CD4-positive, alpha-beta T cell treated with Interferon gamma for 1 hour (primary cell): Measurements from ENCODE around the gene PLXNB3.

Source experiments
- DNase-seq: peaks from one replicate; pipeline ENCODE4 v3.0.0-alpha.2; 2020

The PLXNB3 gene

DNA sequence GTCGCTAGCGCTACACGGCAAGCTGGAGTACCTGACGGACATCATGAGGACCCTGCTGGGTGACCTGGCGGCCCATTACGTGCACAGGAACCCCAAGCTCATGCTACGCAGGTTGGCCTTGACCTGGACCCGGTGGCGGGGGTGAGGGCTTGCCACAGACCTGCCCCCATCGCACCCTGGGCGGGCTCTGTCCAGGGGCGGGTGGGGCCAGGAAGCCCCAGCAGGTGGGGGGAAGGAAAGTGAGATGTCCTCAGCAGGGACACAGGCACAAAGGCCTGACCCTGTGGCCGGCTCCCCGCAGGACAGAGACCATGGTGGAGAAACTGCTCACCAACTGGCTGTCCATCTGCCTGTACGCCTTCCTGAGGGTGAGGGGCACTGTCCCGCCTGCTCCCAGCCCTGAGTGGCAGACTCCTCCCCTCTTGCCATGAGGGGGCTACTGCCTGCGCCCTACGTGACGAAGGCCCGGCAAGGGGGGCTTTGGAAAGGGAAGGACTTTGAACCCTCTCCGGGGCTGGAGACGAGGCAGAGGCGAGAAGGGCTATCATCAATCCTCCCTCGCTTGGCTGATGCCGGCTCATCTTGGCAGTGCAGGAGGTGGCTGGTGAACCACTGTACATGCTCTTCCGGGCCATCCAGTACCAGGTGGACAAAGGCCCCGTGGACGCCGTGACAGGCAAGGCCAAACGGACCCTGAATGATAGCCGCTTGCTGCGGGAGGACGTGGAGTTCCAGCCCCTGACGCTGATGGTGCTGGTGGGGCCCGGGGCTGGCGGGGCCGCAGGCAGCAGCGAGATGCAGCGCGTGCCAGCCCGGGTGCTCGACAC, 11.5 kb downstream of the PLXNB3 start:
- DNase-seq = no peak

DNA sequence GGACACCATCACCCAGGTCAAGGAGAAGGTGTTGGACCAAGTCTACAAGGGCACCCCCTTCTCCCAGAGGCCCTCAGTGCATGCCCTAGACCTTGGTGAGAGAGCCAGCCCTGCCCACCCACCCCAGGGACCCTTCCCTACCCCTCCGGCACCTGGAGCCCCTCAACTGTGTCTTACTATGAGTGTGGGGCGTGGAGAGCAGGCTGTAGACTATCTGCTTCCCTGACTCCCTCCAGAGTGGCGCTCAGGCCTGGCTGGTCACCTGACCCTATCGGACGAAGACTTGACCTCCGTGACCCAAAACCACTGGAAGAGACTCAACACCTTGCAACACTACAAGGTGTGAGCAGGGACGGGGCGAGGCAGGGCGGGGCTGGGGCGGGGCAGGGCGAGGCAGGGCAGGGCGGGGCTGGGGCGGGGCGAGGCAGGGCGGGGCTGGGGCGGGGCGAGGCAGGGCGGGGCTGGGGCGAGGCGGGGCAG, 12.1 kb downstream of the PLXNB3 start:
- no peak for DNase-seq

DNA sequence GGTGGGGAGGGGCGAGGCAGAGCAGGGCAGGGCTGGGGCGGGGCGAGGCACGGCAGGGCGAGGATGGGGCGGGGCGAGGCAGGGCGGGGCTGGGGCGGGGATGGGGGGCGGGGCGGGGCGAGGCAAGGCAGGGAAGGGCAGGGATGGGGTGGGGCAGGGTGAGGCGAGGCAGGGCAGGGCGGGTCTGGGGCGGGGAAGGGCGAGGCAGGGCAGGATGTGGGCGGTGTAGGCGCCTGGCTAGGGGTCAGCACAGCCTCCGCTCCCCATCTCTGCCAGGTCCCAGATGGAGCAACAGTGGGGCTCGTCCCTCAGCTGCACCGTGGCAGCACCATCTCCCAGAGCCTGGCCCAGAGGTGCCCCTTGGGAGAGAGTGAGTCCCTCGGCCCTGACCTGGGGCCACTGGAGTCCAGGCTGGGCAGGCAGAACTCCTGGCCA, 12.6 kb downstream of the PLXNB3 start:
- DNase-seq = no peak

DNA sequence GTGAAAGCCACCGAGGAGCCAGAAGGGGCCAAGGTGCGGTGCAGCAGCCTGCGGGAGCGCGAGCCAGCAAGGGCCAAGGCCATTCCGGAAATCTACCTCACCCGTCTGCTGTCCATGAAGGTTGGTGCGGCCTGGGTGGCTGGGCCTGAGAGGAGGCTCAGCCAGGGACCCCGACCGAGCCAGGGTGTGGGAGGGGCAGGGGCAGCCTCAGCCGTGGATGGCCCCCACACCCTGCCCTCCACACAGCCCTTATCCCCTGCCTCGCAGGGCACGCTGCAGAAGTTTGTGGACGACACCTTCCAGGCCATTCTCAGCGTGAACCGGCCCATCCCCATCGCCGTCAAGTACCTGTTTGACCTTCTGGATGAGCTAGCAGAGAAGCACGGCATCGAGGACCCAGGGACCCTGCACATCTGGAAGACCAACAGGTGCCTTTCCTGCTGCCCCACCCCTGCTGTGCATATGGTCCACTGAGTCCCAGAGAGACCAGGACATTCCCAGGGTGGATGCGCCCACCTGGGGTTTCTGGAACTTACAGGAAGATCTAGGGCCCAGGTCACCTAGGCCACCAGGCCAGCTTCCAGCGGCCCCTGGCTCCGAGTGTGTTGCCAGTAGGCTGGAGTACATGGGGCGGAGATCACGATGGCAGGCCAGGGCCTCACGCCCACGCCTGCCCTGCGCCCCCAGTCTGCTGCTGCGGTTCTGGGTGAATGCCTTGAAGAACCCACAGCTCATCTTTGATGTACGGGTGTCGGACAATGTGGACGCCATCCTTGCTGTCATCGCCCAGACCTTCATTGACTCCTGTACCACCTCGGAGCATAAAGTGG, 13.4 kb downstream of the PLXNB3 start:
- no peak for DNase-seq

DNA sequence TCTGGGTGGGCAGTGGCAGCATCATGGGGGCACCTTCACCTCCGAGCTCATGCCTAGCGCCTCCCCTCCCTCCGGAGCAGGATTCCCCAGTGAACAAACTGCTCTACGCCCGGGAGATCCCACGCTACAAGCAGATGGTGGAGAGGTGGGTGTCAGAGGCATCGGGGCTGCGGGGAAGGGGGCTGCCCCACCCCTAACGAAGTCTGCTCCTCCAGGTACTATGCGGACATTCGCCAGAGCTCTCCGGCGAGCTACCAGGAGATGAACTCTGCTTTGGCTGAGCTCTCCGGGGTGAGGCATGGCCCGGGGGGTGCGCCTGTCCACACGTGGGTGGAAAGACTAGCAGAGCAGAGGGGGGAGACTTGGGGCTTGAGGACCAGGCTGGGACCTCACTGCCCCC, 14.1 kb downstream of the PLXNB3 start:
- no peak for DNase-seq

DNA sequence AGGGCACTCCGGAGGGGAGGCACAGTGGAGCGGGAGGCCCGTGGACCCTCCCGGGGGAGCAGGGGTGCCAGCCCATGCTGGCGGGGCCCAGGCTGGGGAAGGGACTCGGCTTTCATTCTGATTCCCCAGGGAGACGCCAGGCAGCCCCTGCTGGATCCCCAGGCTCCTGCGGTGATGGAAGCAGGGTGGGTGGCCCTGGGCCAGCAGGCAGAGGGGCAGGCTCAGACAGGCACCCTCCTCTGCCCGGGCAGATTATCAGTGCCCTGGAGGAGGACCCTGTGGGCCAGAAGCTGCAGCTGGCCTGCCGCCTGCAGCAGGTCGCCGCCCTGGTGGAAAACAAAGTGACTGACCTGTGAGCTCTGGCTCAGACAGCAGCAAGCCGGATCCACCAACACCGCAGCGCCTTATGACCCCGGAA, 14.6 kb downstream of the PLXNB3 start:
- no peak for DNase-seq

DNA sequence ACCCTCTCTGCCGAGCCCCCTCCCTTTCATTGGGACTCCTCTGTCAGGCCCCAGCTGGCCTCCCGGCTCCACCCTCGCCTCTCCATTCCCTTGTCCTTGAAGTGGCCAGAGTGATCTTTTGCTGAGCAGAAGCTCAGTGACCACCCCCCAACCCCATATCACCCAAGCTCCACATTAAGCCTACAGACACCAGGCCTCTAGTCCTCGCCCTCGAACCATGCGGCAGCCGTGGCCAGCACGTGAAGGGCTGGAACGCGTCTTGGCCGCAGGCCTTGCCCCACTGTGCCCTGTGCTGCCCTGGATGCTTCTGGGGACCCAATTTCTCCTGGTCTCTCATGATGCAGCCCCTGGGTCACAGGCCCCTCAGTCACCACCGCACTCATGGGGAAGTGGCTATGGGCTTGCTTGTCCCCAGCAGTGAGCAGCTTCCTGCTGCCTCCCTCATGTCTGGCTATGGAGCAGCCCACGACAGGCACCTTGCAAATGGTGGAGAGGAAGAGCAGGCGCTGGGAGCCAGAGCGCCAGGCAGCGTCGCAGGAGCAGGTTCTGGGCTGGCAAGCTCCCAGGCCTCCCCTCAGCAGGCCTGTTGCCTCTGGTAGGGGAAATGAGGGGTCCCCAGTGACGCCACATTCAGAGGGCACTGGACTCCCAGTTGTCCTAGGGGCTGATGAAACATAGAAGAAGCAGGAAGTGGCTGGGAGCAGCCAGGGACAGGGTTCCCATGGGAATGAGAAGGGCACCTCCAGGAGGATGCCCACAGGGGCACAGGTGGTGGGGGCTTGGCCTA, 16.0 kb downstream of the PLXNB3 start:
- DNase-seq = no peak

DNA sequence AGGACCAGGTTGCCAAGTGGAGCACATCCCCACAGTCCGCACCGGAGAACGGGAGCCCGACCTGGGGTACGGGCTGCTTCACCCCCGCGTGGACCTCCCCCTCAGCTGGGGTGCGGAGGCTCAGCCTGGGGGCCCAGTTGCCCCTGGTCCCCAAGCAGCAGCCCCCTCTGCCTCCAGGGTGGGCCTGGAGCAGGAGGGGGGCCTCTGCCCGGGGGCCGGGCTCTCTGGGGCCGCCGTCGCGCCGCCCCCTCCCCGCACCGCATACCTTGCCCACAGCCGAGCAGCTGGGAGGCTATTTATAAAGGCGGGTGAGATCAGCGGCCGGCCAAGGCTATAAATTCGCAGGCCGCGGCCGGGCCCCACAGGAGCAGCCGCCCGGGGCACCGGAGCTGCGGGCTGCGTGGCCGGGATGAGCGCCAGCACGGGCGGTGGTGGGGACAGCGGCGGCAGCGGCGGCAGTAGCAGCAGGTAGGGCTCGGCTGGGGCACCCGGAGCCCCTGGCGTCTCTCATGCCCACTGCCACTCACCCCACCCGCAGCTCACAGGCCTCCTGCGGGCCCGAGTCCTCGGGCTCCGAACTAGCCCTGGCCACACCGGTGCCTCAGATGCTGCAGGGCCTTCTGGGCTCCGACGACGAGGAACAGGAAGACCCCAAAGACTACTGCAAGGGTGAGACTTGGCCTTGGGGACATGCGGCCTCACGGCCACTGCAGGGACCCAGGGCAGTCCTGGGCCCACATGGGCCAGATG, 16.8 kb downstream of the PLXNB3 start, which contains the start of gene SRPK3:
TSS of gene SRPK3 (plus strand) at position 364 of the 750 bp plus-strand sequence. CDS start at position 410, 46 bp downstream.
- no peak for DNase-seq

DNA sequence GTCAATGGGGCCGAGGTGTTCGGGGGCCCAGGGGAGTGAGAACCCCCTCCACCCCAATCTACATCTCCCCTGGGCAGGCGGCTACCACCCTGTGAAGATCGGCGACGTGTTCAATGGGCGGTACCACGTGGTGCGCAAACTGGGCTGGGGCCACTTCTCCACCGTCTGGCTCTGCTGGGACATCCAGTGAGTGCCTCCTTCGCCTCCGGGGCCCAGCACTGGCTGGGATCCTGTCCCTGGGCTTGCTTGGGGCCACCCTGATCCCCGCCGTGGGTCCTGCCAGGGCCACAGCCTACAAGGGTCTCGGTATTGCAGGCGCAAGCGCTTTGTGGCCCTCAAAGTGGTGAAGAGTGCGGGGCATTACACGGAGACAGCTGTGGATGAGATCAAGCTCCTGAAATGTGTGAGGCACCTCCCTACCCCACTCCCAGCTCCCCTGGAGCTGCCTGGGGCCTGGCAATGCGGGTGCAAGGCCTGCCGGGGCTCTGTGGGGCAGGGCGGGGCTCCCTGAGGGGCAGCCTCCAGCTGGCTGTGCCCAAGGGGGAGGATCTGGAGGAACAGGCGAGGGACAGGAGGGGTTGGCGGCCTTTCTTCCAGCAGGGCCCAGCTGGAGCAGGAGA, 17.5 kb downstream of the PLXNB3 start:
- DNase-seq = no peak

DNA sequence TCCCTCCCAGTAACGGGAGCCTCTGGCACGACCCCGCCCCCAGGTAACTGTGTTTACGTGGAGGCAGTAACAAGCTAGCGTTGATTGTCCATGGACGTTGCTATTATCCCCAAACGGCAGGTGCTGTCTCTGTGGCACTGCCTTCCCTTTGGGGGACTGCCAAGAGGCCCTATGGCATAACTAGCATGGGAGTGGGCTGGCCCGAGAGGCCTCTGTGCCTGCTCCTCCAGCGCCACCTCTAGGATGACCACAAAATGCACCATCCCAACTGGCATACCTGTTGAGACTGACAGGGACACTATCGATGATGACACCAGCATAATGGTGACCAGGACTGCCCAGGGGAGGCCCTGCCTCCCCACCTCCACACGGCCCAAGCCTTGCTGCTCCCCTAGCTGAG, 18.3 kb downstream of the PLXNB3 start:
- DNase-seq = no peak

DNA sequence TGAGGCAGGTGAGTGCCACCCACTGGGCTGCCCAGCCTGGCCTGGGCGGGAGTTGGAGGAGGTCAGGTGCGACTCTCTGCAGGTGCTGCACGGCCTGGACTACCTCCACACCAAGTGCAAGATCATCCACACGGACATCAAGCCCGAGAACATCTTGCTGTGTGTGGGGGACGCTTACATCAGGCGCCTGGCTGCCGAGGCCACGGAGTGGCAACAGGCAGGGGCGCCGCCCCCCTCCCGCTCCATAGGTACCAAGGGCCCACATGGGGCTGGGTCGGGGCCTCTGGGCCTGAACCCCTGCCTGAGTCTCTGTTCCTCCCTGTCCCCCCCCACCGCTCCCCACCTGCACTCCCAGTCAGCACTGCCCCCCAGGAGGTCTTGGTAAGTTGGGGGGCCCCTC, 18.8 kb downstream of the PLXNB3 start:
- DNase-seq = no peak

DNA sequence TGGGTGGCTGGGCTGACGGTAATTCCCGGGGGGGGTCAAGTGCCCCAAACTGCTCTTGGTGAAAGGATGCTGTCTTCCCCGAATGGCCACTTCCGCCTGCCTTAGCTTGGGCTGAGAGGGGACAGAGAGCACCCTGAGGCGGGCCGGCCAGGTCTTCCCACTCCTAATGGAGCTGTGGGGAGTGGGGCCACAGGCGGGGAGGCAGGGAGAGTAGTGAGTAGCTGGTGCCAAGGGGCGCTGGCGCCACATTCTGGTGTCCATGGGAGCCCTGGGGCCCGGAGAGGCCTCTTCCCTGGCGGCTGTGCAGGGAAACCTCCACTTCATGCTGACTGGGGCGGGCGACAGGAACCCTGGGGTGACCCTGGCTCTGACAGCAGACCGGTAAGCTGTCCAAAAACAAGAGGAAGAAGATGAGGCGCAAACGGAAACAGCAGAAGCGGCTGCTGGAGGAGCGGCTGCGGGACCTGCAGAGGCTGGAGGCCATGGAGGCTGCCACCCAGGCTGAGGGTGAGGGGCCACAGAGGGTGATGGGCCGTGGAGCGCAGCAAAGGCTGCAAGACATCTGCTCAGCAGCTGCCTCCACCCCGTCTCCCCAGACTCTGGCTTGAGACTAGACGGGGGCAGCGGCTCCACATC, 19.4 kb downstream of the PLXNB3 start:
- DNase-seq = no peak

DNA sequence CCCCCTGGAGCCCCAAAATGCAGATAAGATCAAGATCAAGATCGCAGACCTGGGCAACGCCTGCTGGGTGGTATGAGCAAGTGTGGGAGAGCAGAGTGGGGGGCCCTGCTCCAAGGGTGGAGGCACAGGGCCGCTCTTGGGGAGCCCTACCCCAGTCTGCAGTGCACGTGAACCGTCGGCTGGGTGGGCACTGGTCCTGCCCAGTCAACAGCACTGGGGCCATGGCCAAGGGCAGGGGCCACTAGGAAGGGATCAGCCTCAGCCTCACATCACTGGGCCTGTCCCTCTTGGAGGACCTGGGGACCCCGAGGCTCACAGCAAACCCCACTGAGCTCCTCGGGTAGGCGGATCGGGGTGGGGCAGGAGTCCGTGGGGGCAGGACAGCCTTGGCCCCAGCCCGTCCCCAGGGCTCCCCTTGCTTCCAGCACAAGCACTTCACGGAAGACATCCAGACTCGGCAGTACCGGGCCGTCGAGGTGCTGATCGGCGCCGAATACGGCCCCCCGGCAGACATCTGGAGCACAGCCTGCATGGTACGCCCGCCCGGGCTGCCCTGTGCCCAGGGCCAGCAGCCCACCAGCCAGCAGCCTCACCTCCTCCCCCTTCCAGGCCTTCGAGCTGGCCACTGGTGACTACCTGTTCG, 20.4 kb downstream of the PLXNB3 start:
- no peak for DNase-seq

DNA sequence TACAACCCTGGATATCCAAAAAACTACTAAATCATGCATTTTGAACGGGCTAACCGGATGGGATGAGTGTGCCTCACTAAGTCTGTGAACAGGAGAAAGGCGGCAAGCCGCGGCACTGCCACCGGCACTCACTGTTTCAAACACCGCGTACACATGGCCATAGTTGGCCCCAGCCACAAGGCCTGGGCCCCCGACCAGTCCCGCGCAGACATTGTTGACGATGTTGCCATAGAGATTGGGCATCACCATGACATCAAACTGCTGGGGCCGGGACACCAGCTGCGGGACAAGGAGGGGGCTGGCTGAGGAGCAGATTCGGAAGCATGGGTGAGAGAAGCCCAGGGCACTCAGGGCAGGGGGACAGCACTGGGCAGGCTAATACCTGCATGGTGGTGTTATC, 22.6 kb downstream of the PLXNB3 start:
- DNase-seq = no peak

DNA sequence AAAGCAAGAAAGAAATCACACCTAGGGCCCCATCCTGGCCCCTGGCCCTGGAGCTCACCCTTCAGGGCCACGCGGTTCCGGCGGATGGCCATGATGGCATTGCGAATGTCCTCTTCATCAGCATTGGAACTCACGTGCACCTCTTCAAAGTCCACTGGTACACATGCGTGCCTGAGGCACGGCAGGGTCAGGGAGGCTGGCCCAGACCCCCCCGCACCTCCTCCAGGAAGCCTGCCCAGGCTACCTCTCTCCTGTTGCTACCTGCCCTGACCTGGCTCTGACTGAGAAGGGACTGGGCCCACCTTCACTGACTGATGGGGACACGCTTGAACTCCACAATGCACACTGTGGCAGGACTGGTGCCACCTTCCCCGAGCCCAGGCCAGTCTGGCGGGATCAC, 25.6 kb downstream of the PLXNB3 start:
- no peak for DNase-seq

DNA sequence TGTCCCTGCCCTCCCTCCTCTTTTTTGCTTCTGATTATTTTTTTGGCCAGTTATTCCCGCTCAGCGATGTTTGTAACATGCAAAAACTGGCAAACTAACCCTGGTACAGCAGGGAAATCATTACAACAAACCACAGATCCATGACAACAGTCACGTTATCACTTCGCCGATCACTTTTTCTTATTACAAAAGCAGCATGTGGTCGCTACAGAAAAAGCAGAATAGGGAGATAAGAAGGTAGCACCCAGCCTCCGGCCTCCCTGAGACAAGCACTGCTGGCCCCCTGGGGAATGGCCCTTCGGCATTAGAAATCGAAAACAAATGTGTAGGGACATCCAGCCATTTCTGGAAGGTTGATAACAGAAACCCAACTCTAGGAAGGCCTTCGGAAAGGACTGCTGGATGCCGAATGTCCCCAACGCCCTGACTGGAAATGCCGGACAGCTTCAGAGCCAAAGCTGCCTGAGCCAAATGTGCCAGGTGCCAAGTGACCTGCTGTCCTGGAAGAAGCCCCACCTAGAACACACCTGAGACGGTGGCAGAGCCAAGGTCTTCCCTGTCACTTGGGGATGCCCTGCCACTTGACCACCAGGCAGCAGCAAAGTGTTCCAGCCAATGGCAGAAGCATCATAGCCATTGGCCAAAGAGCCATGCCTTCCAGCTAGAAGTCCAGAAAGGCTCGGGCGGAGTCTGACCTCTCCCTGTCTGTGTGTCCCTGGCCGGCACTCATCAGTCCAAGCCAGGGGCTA, 27.2 kb downstream of the PLXNB3 start:
- DNase-seq = no peak

DNA sequence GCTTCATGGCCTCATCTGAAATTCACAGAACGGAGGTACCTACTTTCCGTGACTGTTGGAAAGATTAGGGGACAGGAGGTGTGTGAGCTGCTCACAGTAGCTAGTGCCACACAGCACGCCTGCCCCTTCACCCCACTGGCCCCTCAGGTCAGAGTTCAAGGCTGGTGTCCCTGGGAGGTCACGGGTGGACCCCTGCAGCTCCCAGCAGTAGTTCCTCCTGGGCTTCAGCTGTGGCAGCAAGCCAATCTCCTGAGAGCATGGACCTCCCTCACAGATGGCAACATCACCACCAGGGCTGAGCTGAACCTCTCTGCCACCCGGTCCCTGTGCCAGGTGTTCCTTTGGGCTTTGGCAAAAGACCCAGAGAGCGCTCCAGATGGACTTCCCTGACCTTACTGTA, 28.3 kb downstream of the PLXNB3 start:
- no peak for DNase-seq

DNA sequence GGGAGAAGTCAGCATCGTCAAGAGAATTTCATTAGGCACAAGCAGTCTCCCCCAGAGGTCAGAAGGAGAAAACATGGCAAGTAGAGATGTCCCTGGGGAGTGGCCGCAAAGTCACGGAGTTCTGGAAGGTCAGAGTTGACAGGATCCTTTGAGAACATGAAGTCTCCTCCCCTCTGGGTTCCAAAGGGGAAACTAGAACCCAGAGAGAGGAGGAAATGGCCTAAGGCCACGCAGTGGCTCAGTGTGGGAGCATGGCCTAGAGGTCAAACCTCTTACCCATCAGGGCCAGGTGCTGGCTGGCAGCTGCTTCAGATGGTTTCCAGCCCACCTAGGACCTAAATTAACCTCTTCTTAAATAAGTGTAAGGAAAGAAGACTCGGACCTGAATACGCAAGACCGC, 29.2 kb downstream of the PLXNB3 start:
- no peak for DNase-seq

DNA sequence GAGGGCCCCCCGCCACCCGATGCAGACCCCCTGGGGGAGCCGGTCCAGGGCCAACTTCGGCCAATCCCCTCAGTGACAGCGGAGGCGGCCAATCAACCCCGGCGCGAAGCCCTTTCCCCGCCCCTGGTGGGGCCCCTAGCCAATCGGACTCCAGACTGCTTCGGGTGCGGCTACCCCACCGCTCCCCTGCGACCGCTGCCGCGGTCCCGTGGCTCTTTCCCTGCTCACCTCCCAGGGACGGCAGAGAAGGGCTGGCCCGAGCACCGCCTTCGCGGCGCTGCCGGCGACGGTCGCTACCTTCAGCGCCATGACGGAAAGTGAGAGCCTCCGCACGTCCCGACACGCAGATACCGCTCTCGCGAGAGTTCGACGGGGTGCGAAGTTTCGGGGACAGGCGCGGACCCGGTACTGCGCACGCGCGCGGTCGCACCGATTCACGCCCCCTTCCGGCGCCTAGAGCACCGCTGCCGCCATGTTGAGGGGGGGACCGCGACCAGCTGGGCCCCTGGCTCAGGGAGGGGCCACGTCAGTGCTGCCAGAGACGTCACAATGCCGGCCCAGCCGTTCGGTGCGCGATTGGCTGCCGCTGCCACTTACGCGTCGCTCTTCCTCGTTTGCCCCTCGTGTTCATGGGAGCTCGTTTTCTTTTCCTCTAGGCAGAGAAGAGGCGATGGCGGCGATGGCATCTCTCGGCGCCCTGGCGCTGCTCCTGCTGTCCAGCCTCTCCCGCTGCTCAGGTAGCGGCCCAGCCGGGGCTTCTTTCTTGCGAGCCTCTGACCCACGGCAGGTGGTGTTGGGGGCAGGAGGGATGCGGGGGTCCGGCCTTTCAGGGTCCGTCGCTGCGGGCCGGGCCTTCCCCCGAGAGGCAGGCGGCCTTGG, 30.2 kb downstream of the PLXNB3 start, which contains the start of the genes IDH3G and SSR4:
TSS of gene IDH3G (minus strand) at position 358 of the 879 bp plus-strand sequence. CDS start at position 309, 49 bp downstream.
TSS of gene SSR4 (plus strand) at position 651 of the 879 bp plus-strand sequence. CDS start at position 671, 20 bp downstream.
- DNase-seq = peak; percentile 96
